K562 (cell line): ENCODE measurements around the gene EXOSC9. TPM values are rescaled to one million over a fixed set of nuclear protein-coding genes. Genes with fewer than 3 reads are reported as not detected.
A peak's percentile ranks its signal among the peaks of the same experiment; 100 is the strongest.

Experiments
- AFF4 ChIP-seq: sonication (generic); formaldehyde crosslinking; IDR thresholded peaks from 2 replicates; pipeline ENCODE4 v1.8.0; 2023; ENCODE audit warnings: mild to moderate bottlenecking, missing genetic modification reagents
- CCAR2 ChIP-seq: fragments of 200-400 bp; formaldehyde crosslinking; IDR thresholded peaks from 2 replicates; pipeline ENCODE4 v1.6.1; 2017; ENCODE audit warnings: mild to moderate bottlenecking, low read depth, low read length
- ELF2 ChIP-seq: fragments of 250-450 bp; sonication (Bioruptor Pico); IDR thresholded peaks from 2 replicates; pipeline ENCODE4 v1.5.0; 2021; ENCODE audit warnings: mild to moderate bottlenecking
- FOXP4 ChIP-seq: sonication (generic); formaldehyde crosslinking; IDR thresholded peaks from 2 replicates; pipeline ENCODE4 v1.8.0; 2022; ENCODE audit warnings: mild to moderate bottlenecking, missing genetic modification reagents, borderline replicate concordance
- GABPB2 ChIP-seq: fragments of 250-450 bp; sonication (Bioruptor Pico); conservative IDR thresholded peaks from 2 replicates; pipeline ENCODE4 v1.5.1; 2021; ENCODE audit warnings: mild to moderate bottlenecking
- NELFE ChIP-seq: IDR thresholded peaks from 2 replicates; pipeline ENCODE4 v1.6.1; 2011; ENCODE audit warnings: mild to moderate bottlenecking; ENCODE audit not compliant: insufficient read depth, insufficient read length
- NFE2 ChIP-seq: IDR thresholded peaks from 2 replicates; pipeline ENCODE4 v1.6.1; 2014; ENCODE audit warnings: antibody characterized with exemption, low read depth
- NR1H2 ChIP-seq: sonication (generic); formaldehyde crosslinking; IDR thresholded peaks from 2 replicates; pipeline ENCODE4 v1.4.0; 2020; ENCODE audit warnings: mild to moderate bottlenecking, missing genetic modification reagents
- RHOXF2B ChIP-seq: fragments of 250-450 bp; sonication (Bioruptor Pico); conservative IDR thresholded peaks from 2 replicates; pipeline ENCODE4 v1.5.1; 2021
- TCF3 ChIP-seq: sonication (generic); formaldehyde crosslinking; IDR thresholded peaks from 2 replicates; pipeline ENCODE4 v1.4.0; 2020; ENCODE audit warnings: mild to moderate bottlenecking, missing genetic modification reagents
- TSHZ1 ChIP-seq: fragments of 250-450 bp; sonication (Bioruptor Pico); IDR thresholded peaks from 2 replicates; pipeline ENCODE4 v1.4.0; 2020; ENCODE audit warnings: mild to moderate bottlenecking, moderate library complexity
- ZNF217 ChIP-seq: sonication (generic); formaldehyde crosslinking; IDR thresholded peaks from 2 replicates; pipeline ENCODE4 v1.8.0; 2022; ENCODE audit warnings: mild to moderate bottlenecking, missing genetic modification reagents
- ZNF445 ChIP-seq: fragments of 250-450 bp; sonication (Bioruptor Pico); IDR thresholded peaks from 2 replicates; pipeline ENCODE4 v1.4.0; 2020; ENCODE audit warnings: low read depth, mild to moderate bottlenecking, moderate library complexity
- ZNF699 ChIP-seq: fragments of 250-450 bp; sonication (Bioruptor Pico); IDR thresholded peaks from 2 replicates; pipeline ENCODE4 v1.8.0; 2021; ENCODE audit warnings: mild to moderate bottlenecking, moderate library complexity; ENCODE audit not compliant: insufficient replicate concordance
- polyA plus RNA-seq, 8 experiments: library from polyadenylated mRNA; depleted of rRNA in 4 of 8; stranded (reverse) in 5 of 8; unstranded in 3 of 8; fragments of >200 nt; fragmentation: Nextera tagmentation in 2 of 8; fragmentation: Illumina TruSeq in 1 of 8; extraction: Ambion mirVana in 2 of 8; extraction: Trizol in 1 of 8; gene quantifications; 2 replicates each; pipeline versions ENCODE4 v1.2.1 to v1.2.3, GENCODE V29; 2011 to 2014; ENCODE audit warnings: inconsistent platforms in 1 of 8, missing spikeins in 1 of 8
- total RNA-seq, 7 experiments: library from RNA; depleted of rRNA in 6 of 7; stranded (reverse); fragments of >200 nt in 6 of 7; fragmentation: Illumina TruSeq in 2 of 7; extraction: Trizol in 2 of 7; gene quantifications; 2 replicates each; pipeline versions ENCODE4 v1.2.1 to v1.2.3, GENCODE V29; 2011 to 2021; ENCODE audit warnings: low replicate concordance in 1 of 7

EXOSC9 gene
- total and polyA plus RNA-seq, 9 of the 15 experiments (the other 6 are each of a cell fraction or from before 2014, with no cell fraction given): 64.7 to 166 (median 115) TPM

GRCh38 chr4:121800961-121801714 is at the start of gene EXOSC9 (continued):
- TF ChIP-seq NR1H2: no peak
- TF ChIP-seq FOXP4 (CRISPR knock-in tag): no peak
- peak; percentile 77 for TF ChIP-seq ELF2 (CRISPR knock-in tag)
- TF ChIP-seq TCF3 (CRISPR knock-in tag): peak; percentile 31; the same call in 1 of the 2 replicates
- TF ChIP-seq ZNF699 (CRISPR knock-in tag): no peak
- TF ChIP-seq AFF4 (CRISPR knock-in tag): peak; percentile 90
- TF ChIP-seq TSHZ1 (CRISPR knock-in tag): no peak
- TF ChIP-seq GABPB2 (CRISPR knock-in tag): no peak
- TF ChIP-seq ZNF217: no peak
- TF ChIP-seq NFE2: no peak
- no peak for TF ChIP-seq RHOXF2B (CRISPR knock-in tag)
- no peak for TF ChIP-seq ZNF445
- TF ChIP-seq CCAR2: no peak
- no peak for TF ChIP-seq NELFE
